Measurements from ENCODE around the gene CHADL. TPM values are rescaled to one million over a fixed set of nuclear protein-coding genes. Genes with fewer than 3 reads are reported as not detected.

The CHADL gene
- total and polyA plus RNA-seq, 7 experiments from 2014 or later, result 0.31 to 1.8 (median 0.92) TPM

- Mint-ChIP-seq H3K27ac (no peak overlapping the region), H3K36me3 (peaks cover 7 to 40% (median 16%) of the 10 kb centered on the region in 5 donors)
Measured at GRCh38 chr22:41271787-41272186, 31.1 kb upstream of the CHADL start.

DNA sequence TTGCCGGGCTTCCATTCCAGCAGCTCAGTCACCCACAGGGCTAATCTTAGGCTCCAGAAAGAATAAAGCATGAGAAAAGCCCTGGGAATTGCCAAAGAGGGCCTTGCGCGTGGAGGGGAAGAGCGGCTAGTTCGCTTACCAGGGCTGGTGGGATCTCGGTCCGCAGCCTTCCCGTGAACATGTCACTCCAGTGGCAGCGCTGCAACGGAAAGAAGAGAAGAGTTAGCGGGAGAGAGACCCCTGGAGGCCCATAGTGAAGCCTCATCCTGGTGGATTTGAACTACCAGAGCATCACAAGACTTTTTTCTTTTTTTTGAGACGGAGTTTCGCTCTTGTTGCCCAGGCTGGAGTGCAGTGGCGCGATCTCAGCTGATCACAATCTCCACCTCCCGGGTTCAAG, 27.2 kb upstream of the CHADL start:
- ATAC-seq (no peak), DNase-seq (no peak)
- ChIA-PET POLR2A (no interaction called here), CTCF (no interaction called here)
- H3K4me3 ChIP-seq (ENCODE audit: low read length), result no peak overlapping the region
- H3K9me3 Mint-ChIP-seq, result no peaks in the 10 kb centered on the region
- intact Hi-C loops (cut with micrococcal nuclease), result no loop called here
- no peaks in the 10 kb centered on the region for H3K4me1 ChIP-seq (ENCODE audit: control insufficient read depth in 2 of 2, insufficient read depth in 2 of 2, low read length in 2 of 2)
- no peaks in the 10 kb centered on the region for H3K27me3 ChIP-seq (ENCODE audit: control insufficient read depth in 2 of 2, insufficient read depth in 2 of 2, low read length in 2 of 2)
- peaks cover 0 to 39% (median 12%) of the 10 kb centered on the region in 5 donors for H3K36me3 Mint-ChIP-seq
- H3K4me1 Mint-ChIP-seq, result peaks cover 0 to 7% (median 0%) of the 10 kb centered on the region in 7 donors
- H3K9me3 ChIP-seq (ENCODE audit: control insufficient read depth in 2 of 3, low read length in 3 of 3), result no peaks in the 10 kb centered on the region
- H3K27ac Mint-ChIP-seq, result no peak overlapping the region
- H3K27me3 Mint-ChIP-seq, result no peaks in the 10 kb centered on the region
- no peak overlapping the region for H3K27ac ChIP-seq (ENCODE audit: low read depth, low read length)
- H3K4me3 Mint-ChIP-seq, result no peak overlapping the region
- H3K36me3 ChIP-seq (ENCODE audit: control insufficient read depth in 2 of 3, insufficient read depth in 3 of 3, low read length in 3 of 3), result peaks cover 20 to 87% (median 39%) of the 10 kb centered on the region in 3 experiments

More at GRCh38 chr22:41271787-41272186, 31.1 kb upstream of the CHADL start:
- DNase-seq (no peak), ATAC-seq (no peak)
- Histone ChIP-seq H3K36me3 (ENCODE audit: control insufficient read depth in 2 of 3, insufficient read depth in 3 of 3, low read length in 3 of 3) (peaks cover 29 to 86% (median 31%) of the 10 kb centered on the region in 3 experiments), H3K4me1 (ENCODE audit: control insufficient read depth in 2 of 2, insufficient read depth in 2 of 2, low read length in 2 of 2) (no peaks in the 10 kb centered on the region), H3K9me3 (ENCODE audit: control insufficient read depth in 2 of 3, low read length in 3 of 3) (no peaks in the 10 kb centered on the region), H3K27me3 (ENCODE audit: control insufficient read depth in 2 of 2, insufficient read depth in 2 of 2, low read length in 2 of 2) (no peaks in the 10 kb centered on the region), H3K4me3 (ENCODE audit: low read length) (no peak overlapping the region), H3K27ac (ENCODE audit: low read depth, low read length) (no peak overlapping the region)
- Mint-ChIP-seq H3K9me3 (no peaks in the 10 kb centered on the region), H3K27me3 (no peaks in the 10 kb centered on the region), H3K4me1 (peaks cover 0 to 10% (median 0%) of the 10 kb centered on the region in 7 donors), H3K4me3 (no peak overlapping the region)
- intact Hi-C loops (cut with micrococcal nuclease), result no loop called here
- POLR2A ChIA-PET, result no interaction called here
- CTCF ChIA-PET, result no interaction called here

GRCh38 chr22:41264408-41264941, 23.7 kb upstream of the CHADL start:
- no peak overlapping the region for H3K4me3 Mint-ChIP-seq
- Histone ChIP-seq H3K27ac (ENCODE audit: low read depth, low read length) (no peak overlapping the region), H3K4me1 (ENCODE audit: control insufficient read depth in 2 of 2, insufficient read depth in 2 of 2, low read length in 2 of 2) (no peaks in the 10 kb centered on the region), H3K4me3 (ENCODE audit: low read length) (no peak overlapping the region), H3K36me3 (ENCODE audit: control insufficient read depth in 2 of 3, insufficient read depth in 3 of 3, low read length in 3 of 3) (peaks cover 11 to 95% (median 35%) of the 10 kb centered on the region in 3 experiments), H3K27me3 (ENCODE audit: control insufficient read depth in 2 of 2, insufficient read depth in 2 of 2, low read length in 2 of 2) (no peaks in the 10 kb centered on the region), H3K9me3 (ENCODE audit: control insufficient read depth in 2 of 3, low read length in 3 of 3) (no peaks in the 10 kb centered on the region)
- H3K9me3 Mint-ChIP-seq, result no peaks in the 10 kb centered on the region
- H3K4me1 Mint-ChIP-seq, result peaks cover 0 to 3% (median 0%) of the 10 kb centered on the region in 7 donors
- ChIA-PET CTCF (no interaction called here), POLR2A (interaction anchor here (1.3 kb wide), 1 partner anchor 22 kb away, joined by 4 read pairs; the partner anchor contains the start of gene RANGAP1)
- H3K27ac Mint-ChIP-seq, result peak overlapping the region in 1 of 9 donors; percentile 68
- ATAC-seq, result no peak
- DNase-seq, result no peak
- intact Hi-C loops (cut with micrococcal nuclease), result no loop called here
- H3K27me3 Mint-ChIP-seq, result no peaks in the 10 kb centered on the region
- H3K36me3 Mint-ChIP-seq, result peaks cover 0 to 40% (median 12%) of the 10 kb centered on the region in 5 donors

DNA sequence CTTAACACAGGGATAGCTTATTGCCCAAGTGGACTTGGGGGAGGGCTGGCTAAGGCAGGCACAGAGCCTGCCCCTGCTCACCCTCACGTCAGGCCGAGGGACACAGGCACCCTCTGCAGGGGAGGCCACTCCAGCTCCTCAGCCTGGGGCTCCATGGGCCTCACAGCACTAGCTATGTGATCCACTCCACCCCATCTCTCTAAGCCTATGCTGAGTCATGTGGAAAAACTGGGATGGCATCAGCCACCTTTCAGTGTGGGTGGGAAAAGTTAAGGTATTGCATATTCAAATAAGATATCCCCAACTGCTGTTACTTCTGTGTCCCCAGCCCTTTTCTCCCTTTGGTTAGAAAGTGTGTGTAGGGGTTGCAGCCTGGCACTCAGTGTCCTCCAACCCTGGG, 23.0 kb upstream of the CHADL start:
- Histone ChIP-seq H3K4me3 (ENCODE audit: low read length) (no peak overlapping the region), H3K27me3 (ENCODE audit: control insufficient read depth in 2 of 2, insufficient read depth in 2 of 2, low read length in 2 of 2) (no peaks in the 10 kb centered on the region), H3K36me3 (ENCODE audit: control insufficient read depth in 2 of 3, insufficient read depth in 3 of 3, low read length in 3 of 3) (peaks cover 7 to 96% (median 31%) of the 10 kb centered on the region in 3 experiments), H3K9me3 (ENCODE audit: control insufficient read depth in 2 of 3, low read length in 3 of 3) (no peaks in the 10 kb centered on the region), H3K27ac (ENCODE audit: low read depth, low read length) (no peak overlapping the region), H3K4me1 (ENCODE audit: control insufficient read depth in 2 of 2, insufficient read depth in 2 of 2, low read length in 2 of 2) (no peaks in the 10 kb centered on the region)
- ATAC-seq (no peak), DNase-seq (no peak)
- Mint-ChIP-seq H3K27ac (no peak overlapping the region), H3K4me3 (no peak overlapping the region), H3K9me3 (peaks cover 0 to 1% (median 0%) of the 10 kb centered on the region in 11 donors), H3K4me1 (no peaks in the 10 kb centered on the region), H3K27me3 (no peaks in the 10 kb centered on the region), H3K36me3 (peaks cover 0 to 42% (median 8%) of the 10 kb centered on the region in 5 donors)
- ChIA-PET POLR2A (no interaction called here), CTCF (interaction anchor here (0.8 kb wide), 1 partner anchor 26 kb away, joined by 3 read pairs; no protein-coding TSS in a partner anchor)
- intact Hi-C loops (cut with micrococcal nuclease), result no loop called here

GRCh38 chr22:41262250-41262765, 21.6 kb upstream of the CHADL start:
- intact Hi-C loops (cut with micrococcal nuclease), result no loop called here
- no peak overlapping the region for H3K4me3 ChIP-seq (ENCODE audit: low read length)
- no peaks in the 10 kb centered on the region for H3K9me3 ChIP-seq (ENCODE audit: control insufficient read depth in 2 of 3, low read length in 3 of 3)
- CTCF ChIA-PET, result interaction anchor here (0.5 to 0.6 kb wide), 2 partner anchors 8 to 90 kb away, joined by 3 to 4 read pairs; no protein-coding TSS in a partner anchor
- H3K36me3 ChIP-seq (ENCODE audit: control insufficient read depth in 2 of 3, insufficient read depth in 3 of 3, low read length in 3 of 3), result peaks cover 6 to 96% (median 23%) of the 10 kb centered on the region in 3 experiments
- Mint-ChIP-seq H3K4me3 (no peak overlapping the region), H3K36me3 (peaks cover 3 to 38% (median 5%) of the 10 kb centered on the region in 5 donors), H3K27ac (no peak overlapping the region), H3K9me3 (peaks cover 0 to 3% (median 0%) of the 10 kb centered on the region in 11 donors), H3K27me3 (no peaks in the 10 kb centered on the region), H3K4me1 (no peaks in the 10 kb centered on the region)
- no peak for ATAC-seq
- no peaks in the 10 kb centered on the region for H3K27me3 ChIP-seq (ENCODE audit: control insufficient read depth in 2 of 2, insufficient read depth in 2 of 2, low read length in 2 of 2)
- no peak for DNase-seq
- H3K4me1 ChIP-seq (ENCODE audit: control insufficient read depth in 2 of 2, insufficient read depth in 2 of 2, low read length in 2 of 2), result no peaks in the 10 kb centered on the region
- POLR2A ChIA-PET, result no interaction called here
- H3K27ac ChIP-seq (ENCODE audit: low read depth, low read length), result no peak overlapping the region

DNA sequence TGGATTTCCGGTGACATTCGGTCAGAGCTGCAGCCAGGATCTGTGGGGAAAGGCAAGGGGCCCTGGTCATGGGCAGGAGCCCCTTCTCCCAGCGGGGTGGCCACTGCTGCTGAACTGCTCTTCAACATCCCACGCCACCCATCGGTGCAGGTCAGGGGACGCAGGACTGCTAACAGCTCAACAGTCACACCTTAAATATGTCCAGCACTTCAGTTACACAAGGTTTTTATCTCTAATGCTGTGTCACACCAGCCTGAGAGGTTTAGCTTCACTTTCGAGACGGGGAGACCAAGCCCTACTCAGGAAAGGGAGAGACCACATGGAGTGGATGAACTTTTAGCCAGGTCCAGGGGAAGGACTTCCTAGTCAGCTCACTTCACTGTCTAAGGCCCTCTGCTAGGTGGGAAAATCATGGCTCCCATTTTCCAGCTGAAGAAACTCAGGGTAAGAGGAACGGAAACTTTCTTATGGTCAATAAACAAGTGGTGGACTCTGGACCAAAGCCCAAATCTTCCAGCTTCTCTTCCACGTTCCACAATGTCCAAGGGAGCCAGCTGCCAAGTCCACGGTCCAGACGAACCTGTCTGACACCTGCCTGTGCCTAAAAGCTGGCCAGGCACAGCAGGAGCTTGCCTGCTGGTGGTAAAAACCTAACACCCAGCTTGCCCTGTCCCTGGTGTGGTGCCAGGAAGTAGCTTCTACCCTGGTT, 21.0 kb upstream of the CHADL start:
- H3K9me3 Mint-ChIP-seq, result peaks cover 0 to 3% (median 0%) of the 10 kb centered on the region in 11 donors
- H3K4me3 ChIP-seq (ENCODE audit: low read length), result no peak overlapping the region
- H3K27ac ChIP-seq (ENCODE audit: low read depth, low read length), result no peak overlapping the region
- no peak for ATAC-seq
- no peak for DNase-seq
- no peak overlapping the region for H3K4me3 Mint-ChIP-seq
- no peaks in the 10 kb centered on the region for H3K27me3 ChIP-seq (ENCODE audit: control insufficient read depth in 2 of 2, insufficient read depth in 2 of 2, low read length in 2 of 2)
- H3K36me3 ChIP-seq (ENCODE audit: control insufficient read depth in 2 of 3, insufficient read depth in 3 of 3, low read length in 3 of 3), result peaks cover 6 to 98% (median 26%) of the 10 kb centered on the region in 3 experiments
- ChIA-PET POLR2A (no interaction called here), CTCF (interaction anchor here (0.5 kb wide), 1 partner anchor 9 kb away, joined by 3 read pairs; no protein-coding TSS in a partner anchor)
- H3K36me3 Mint-ChIP-seq, result peaks cover 4 to 43% (median 5%) of the 10 kb centered on the region in 5 donors
- no peak overlapping the region for H3K27ac Mint-ChIP-seq
- H3K9me3 ChIP-seq (ENCODE audit: control insufficient read depth in 2 of 3, low read length in 3 of 3), result no peaks in the 10 kb centered on the region
- no peaks in the 10 kb centered on the region for H3K27me3 Mint-ChIP-seq
- peaks cover 0 to 2% (median 0%) of the 10 kb centered on the region in 7 donors for H3K4me1 Mint-ChIP-seq
- no peaks in the 10 kb centered on the region for H3K4me1 ChIP-seq (ENCODE audit: control insufficient read depth in 2 of 2, insufficient read depth in 2 of 2, low read length in 2 of 2)
- intact Hi-C loops (cut with micrococcal nuclease), result no loop called here

All from naive thymus-derived CD4-positive, alpha-beta T cell (primary cell).